NCI-H1417 treated with DMSO at 0.1 percent for 48 hours (cell line): ENCODE measurements around the gene CMTM7.

Source experiments
- DNase-seq: peaks from one replicate; lab custom pipeline; 2025; lab: John Stamatoyannopoulos, UW

The CMTM7 gene

GRCh38 chr3:32493437-32494414 lies 102.1 kb downstream of the CMTM7 start:
- DNase-seq, result no peak

GRCh38 chr3:32495085-32495484 lies 103.4 kb downstream of the CMTM7 start:
- DNase-seq, result no peak

- no peak for DNase-seq
These were observed 104.0 kb downstream of the CMTM7 start for GRCh38 chr3:32495609-32496008.

- DNase-seq, result no peak
These were observed 106.6 kb downstream of the CMTM7 start for GRCh38 chr3:32498252-32498651.

- no peak for DNase-seq
These were observed 107.3 kb downstream of the CMTM7 start for GRCh38 chr3:32498992-32499391.

GRCh38 chr3:32499585-32499984 lies 107.9 kb downstream of the CMTM7 start:
- DNase-seq, result no peak

- DNase-seq, result no peak
These were observed 108.6 kb downstream of the CMTM7 start for GRCh38 chr3:32500231-32500630.

- no peak for DNase-seq
These were observed 109.5 kb downstream of the CMTM7 start for GRCh38 chr3:32500880-32501782.

- DNase-seq, result no peak
These were observed 110.1 kb downstream of the CMTM7 start for GRCh38 chr3:32501783-32502117.

- DNase-seq, result no peak
These were observed 110.7 kb downstream of the CMTM7 start, which contains the start of gene CMTM6 for GRCh38 chr3:32502118-32502945. Gene CMTM6, minus strand, starts transcription at chr3:32502852. Its CDS starts 107 bp downstream, at chr3:32502745.

GRCh38 chr3:32502946-32503286 lies 111.3 kb downstream of the CMTM7 start:
- DNase-seq, result no peak
